Erythroblast (primary cell): ENCODE data around the gene STX8.

Source experiments
- GATA1 ChIP-seq: IDR thresholded peaks from 2 replicates; pipeline ENCODE4 v1.6.1; 2011; ENCODE audit warnings: low read depth, mild to moderate bottlenecking, control low read depth, low read length, moderate library complexity
- POLR2A ChIP-seq: IDR thresholded peaks from 2 replicates; pipeline ENCODE4 v1.6.1; 2011; ENCODE audit warnings: mild to moderate bottlenecking, low read length

DNA sequence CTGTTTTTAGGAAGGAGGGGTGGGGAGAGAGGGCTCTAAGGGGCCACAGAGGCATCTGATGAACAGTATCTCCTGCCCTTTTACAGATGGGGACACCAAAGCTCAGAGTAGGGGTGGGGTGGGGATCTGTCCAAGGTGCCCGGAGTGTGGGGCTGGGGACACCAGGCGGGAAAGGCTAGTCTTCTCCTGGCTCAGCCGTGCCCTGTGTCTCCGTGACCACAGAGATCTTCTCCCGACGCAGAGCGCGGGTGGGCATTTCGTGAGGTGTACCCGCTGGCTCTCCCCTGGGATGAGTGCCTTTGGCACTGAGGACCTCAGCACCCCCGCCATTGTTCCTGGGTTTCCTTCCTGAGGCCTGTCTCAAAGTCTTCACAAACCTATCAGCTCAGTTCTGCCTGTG lies 344.8 kb downstream of the STX8 start:
- TF ChIP-seq POLR2A (no peak), GATA1 (no peak)
